EL (cell line): ENCODE data around the gene DNAAF3.
A peak's percentile ranks its signal among the peaks of the same experiment; 100 is the strongest.

Experiments used
- DNase-seq: peaks from one replicate; pipeline ENCODE4 v3.0.0-alpha.2; 2016

DNAAF3 gene

GRCh38 chr19:55152017-55152416, 14.4 kb downstream of the DNAAF3 start:
- DNase-seq: peak; percentile 28

- DNase-seq: peak; percentile 50
These were observed 17.1 kb downstream of the DNAAF3 start, which contains the start of gene TNNT1 for GRCh38 chr19:55149078-55150003. Gene TNNT1 (minus strand): TSS chr19:55149206. CDS start chr19:55147157, 2,049 bp downstream.

- no peak for DNase-seq
These were observed 18.7 kb downstream of the DNAAF3 start for GRCh38 chr19:55147545-55148251.

GRCh38 chr19:55146705-55147273, 19.6 kb downstream of the DNAAF3 start:
- peak; percentile 58 for DNase-seq

- DNase-seq: peak; percentile 55
These were observed 20.2 kb downstream of the DNAAF3 start for GRCh38 chr19:55146078-55146704.

- no peak for DNase-seq
These were observed 21.2 kb downstream of the DNAAF3 start for GRCh38 chr19:55145232-55145631.

- no peak for DNase-seq
These were observed 24.7 kb downstream of the DNAAF3 start for GRCh38 chr19:55141696-55142095.

- no peak for DNase-seq
These were observed 28.5 kb downstream of the DNAAF3 start for GRCh38 chr19:55137915-55138314.

- no peak for DNase-seq
These were observed 29.9 kb downstream of the DNAAF3 start for GRCh38 chr19:55136399-55137102.

- DNase-seq: no peak
These were observed 31.7 kb downstream of the DNAAF3 start for GRCh38 chr19:55134736-55135135.

GRCh38 chr19:55133639-55134444, 32.6 kb downstream of the DNAAF3 start:
- no peak for DNase-seq

- no peak for DNase-seq
These were observed 33.8 kb downstream of the DNAAF3 start for GRCh38 chr19:55132453-55133129.

- DNase-seq: no peak
These were observed 35.0 kb downstream of the DNAAF3 start for GRCh38 chr19:55131421-55131820.

- DNase-seq: no peak
These were observed 47.4 kb downstream of the DNAAF3 start for GRCh38 chr19:55119053-55119452.

- DNase-seq: no peak
These were observed 47.9 kb downstream of the DNAAF3 start for GRCh38 chr19:55118401-55118991.

GRCh38 chr19:55117663-55118391, 48.6 kb downstream of the DNAAF3 start:
- DNase-seq: peak; percentile 99

GRCh38 chr19:55116859-55117662, 49.4 kb downstream of the DNAAF3 start, which contains the start of gene PPP1R12C:
Gene PPP1R12C (minus strand): TSS chr19:55117637. CDS start chr19:55117543, 94 bp downstream.
- no peak for DNase-seq

- DNase-seq: peak; percentile 76
These were observed 50.1 kb downstream of the DNAAF3 start for GRCh38 chr19:55116232-55116858.
